Fibroblast of skin of right biceps (primary cell): Measurements from ENCODE around the gene ATXN2.
"Not testable (repeated sequence)": the region's sequence is repeated elsewhere in the genome, so short reads cannot be mapped to it uniquely, and the experiment has no call there.

Source experiments
- DNase-seq: peaks from one replicate; pipeline ENCODE4 v3.0.0-alpha.2; 2013

The ATXN2 gene, protein sequence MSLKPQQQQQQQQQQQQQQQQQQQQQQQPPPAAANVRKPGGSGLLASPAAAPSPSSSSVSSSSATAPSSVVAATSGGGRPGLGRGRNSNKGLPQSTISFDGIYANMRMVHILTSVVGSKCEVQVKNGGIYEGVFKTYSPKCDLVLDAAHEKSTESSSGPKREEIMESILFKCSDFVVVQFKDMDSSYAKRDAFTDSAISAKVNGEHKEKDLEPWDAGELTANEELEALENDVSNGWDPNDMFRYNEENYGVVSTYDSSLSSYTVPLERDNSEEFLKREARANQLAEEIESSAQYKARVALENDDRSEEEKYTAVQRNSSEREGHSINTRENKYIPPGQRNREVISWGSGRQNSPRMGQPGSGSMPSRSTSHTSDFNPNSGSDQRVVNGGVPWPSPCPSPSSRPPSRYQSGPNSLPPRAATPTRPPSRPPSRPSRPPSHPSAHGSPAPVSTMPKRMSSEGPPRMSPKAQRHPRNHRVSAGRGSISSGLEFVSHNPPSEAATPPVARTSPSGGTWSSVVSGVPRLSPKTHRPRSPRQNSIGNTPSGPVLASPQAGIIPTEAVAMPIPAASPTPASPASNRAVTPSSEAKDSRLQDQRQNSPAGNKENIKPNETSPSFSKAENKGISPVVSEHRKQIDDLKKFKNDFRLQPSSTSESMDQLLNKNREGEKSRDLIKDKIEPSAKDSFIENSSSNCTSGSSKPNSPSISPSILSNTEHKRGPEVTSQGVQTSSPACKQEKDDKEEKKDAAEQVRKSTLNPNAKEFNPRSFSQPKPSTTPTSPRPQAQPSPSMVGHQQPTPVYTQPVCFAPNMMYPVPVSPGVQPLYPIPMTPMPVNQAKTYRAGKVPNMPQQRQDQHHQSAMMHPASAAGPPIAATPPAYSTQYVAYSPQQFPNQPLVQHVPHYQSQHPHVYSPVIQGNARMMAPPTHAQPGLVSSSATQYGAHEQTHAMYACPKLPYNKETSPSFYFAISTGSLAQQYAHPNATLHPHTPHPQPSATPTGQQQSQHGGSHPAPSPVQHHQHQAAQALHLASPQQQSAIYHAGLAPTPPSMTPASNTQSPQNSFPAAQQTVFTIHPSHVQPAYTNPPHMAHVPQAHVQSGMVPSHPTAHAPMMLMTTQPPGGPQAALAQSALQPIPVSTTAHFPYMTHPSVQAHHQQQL

DNA sequence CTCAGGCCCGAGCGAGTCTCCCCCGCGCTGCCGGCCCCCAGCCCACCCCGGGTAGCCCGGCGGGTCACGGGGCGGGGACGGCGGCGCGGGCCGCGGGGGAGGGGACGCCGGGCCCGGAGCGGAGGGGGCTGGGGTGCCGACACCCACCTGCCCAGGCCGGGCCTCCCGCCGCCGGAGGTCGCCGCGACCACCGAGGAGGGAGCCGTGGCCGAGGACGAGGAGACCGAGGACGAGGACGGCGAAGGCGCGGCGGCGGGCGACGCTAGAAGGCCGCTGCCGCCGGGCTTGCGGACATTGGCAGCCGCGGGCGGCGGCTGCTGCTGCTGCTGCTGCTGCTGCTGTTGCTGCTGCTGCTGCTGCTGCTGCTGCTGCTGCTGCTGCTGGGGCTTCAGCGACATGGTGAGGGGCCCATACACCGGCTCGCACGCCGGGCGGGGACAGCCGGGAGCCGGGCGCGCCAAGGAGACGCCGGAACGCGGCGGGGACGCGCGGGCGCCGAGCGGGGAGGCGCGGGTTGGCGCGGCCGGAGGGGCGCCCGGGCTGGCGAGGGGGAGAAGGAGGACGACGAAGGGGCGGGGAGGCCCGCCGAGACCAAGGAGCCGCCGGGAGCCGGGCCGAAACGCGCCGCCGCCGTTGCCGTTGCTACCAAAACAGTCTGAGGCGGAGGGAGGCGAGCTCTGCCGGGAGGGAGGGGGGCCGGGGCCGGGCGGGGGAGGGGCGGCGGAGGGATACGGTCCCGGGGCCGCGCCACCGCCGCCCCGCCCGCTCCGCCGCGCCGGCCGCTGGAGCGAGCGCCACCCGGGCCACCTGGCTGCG is at the start of gene ATXN2:
ATXN2 (minus strand) TSS at position 679 of the 816 bp plus-strand sequence; CDS start at position 398, 281 bp downstream.
- peak; percentile 82 for DNase-seq

DNA sequence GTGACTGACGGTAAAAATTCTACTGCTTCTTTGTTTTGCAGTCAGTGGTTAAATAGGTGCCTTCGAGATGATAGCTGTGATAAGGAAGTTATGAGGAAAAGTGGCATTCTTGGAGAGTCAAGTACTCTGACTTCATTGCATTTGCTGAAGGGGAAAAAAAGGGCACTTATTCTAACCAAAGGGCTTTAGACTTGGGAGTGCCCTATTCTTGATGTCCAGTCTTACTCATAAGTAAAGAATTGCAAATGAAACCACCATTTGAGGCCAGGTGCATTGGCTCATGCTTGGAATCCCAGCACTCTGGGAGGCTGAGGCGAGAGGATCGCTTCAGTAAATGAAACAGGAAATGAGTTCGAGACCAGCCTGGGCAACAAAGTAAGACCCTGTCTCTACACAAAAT is 46.3 kb upstream of the ATXN2 start:
- no peak for DNase-seq

DNA sequence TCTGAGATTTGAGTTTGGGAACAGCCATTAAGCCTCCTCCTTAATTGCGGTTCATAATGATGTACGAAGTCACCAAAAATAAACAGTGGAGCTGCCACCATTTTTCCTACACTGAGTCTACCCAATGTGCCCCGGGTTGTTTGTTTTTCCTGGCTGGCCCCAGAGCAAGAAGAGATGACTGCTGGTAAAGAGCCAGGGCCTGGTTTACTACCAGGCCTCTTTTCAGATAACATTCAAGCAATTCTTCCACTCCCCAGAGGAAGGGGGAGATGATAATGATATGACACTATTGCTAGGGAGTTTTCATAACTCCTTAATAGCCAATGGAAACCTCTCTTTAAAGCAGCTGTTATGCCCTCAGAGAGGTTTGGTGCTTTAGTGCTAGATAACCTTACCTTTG is 44.3 kb upstream of the ATXN2 start:
- no peak for DNase-seq

DNA sequence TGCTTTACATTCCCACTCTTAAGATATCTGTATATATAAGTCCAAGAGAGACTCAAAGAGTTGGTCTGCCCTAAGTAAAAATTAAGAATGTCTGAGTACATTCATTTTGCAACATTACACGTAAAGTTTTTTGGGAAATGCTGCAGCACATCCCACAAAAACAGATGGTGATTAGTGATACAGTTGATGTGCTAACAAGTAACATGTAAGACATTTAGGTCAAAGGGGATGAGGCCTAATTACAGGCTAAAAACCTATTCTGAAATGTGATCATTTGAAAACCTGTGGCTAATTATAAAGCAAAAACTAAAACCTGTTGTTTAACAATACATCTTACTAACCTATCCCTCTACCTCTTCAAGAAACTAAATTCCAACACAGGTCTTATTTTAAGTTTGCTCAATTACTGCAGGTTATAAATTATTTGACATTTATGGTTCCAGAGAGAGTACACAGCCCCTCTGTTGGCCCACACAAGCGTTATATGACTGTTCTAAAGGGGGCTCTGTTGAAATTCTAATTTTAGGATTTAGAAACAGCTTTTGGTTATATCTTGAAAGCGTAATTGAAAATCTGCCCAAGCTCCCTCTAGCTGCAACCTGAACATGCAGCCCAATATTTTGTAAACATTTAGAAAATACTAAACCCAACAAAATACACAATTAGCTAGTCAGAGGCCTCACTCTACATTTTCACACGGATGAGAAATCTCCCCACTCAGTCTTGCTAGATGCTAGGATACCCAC is 43.7 kb upstream of the ATXN2 start:
- no peak for DNase-seq

DNA sequence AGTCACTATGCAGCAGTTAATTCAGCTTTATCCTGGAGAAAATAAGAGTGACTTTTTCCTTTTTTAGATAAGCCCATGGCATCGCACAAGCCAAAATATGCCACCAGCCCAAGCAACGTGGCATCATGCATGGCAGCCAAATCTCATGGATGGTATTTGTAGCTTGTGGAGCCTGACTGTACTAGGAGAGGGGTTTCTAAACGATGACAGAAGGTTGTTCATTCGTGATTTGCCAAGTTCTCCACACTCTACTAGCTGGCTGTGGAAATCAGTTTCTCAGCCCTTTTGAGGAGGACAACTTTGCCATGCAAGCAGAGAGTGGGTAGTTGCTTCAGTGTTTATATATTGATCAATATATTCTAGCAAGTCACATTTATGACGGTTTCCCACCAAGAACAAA is 41.4 kb upstream of the ATXN2 start:
- DNase-seq: no peak

DNA sequence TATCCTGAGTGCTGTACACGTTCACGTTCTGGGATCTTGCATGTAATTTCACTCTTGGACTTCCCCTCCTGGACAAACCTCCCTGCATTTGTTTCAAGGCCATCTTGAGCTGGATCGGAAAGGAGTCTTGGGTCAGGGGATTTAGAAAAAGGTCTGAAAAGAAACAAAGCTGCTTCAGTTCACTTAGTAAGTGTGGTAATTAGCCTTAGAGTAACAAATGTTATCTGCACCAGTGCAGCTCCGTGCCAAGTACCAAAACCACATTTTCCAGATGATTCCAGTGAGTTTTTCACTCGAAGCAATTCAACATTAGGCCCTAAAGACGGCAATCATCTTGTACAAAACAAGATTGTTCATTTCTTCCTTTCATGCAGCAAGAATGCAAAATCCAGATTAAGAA is 39.4 kb upstream of the ATXN2 start:
- no peak for DNase-seq

DNA sequence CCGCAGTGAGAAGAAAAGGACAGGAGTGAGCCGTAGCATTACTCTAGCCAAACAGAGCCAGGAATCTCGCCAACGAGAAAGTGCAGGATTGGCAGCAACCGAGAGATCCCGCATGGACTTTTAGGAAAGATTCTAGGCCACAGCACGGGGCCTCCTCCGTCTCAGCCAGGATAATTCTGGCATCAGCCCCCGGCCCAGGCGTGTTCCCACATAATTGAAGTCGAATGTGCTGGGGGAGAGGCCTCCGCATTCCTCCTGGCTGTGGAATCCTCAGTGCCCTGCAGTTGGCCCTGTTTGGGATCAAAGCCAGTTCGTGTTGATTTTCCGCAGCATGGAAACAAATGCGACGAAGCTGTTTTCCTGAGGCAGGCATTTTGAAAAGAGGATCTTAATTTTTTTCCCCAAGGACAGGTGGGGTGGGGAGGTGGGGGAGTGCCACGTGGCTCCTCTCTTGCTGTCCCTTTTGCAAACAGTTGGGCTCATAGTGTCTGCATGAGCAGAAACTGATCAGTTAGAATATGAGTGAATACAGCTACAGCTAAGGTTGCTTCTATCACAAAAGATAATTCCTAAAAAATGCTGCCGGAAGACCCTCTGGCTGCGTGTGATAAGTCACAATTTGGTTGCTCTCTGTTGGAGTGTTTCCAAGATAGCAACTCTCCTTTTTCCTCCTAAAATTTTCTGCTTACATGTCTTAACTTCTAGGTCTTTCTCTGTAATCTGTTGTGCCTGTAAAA is 37.3 kb upstream of the ATXN2 start:
- peak; percentile 84 for DNase-seq

DNA sequence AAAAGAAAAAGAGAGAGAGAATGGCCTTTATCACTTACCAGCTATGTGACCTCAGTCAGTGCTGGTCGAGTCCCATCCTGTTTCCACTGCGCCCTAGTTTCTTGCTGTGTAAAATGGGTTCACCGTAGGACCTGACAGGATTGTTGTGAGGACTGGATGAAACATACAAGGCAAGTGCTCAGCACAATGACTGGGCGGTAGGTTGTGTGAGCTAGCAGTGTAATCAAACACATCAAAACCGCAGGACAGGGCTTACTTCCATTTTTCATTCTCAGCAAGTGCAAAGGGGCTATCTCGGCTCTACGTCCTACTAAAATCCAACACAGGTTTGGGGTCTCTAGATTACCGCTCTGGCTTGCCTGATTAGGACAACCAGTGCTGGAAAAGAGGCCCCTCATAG is 36.4 kb upstream of the ATXN2 start:
- peak; percentile 33 for DNase-seq

DNA sequence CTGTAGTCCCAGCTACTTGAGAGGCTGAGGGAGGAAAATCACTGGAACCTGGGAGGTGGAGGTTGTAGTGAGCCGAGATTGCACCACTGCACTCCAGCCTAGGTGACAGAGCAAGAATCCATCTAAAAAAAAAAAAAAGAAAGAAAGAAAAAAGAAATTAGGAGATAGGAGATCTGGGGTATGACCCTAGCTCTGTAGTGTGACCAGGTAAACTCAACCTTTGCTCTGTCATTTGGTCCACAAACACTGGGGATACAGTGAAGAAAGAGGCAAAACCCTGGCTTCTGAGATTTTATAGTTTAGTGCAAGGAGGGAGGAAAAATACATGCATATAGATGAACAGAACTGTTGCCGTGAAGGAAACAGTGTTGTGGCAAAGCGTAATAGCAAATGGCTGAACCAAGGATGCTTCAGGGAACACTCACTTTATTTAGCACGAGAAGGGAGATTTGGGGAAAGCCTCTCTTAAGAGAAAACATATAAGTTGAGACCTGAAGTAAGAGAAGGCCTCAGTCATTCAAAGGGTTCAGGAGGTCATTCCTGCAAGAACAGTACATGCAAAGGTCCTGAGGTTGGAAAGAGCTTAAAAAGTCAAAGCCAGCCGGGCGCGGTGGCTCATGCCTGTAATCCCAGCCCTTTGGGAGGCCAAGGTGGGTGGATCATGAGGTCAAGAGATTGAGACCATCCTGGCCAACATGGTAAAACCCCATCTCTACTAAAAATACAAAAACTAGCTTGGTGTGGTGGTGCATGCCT is 29.6 kb upstream of the ATXN2 start:
- no peak for DNase-seq

DNA sequence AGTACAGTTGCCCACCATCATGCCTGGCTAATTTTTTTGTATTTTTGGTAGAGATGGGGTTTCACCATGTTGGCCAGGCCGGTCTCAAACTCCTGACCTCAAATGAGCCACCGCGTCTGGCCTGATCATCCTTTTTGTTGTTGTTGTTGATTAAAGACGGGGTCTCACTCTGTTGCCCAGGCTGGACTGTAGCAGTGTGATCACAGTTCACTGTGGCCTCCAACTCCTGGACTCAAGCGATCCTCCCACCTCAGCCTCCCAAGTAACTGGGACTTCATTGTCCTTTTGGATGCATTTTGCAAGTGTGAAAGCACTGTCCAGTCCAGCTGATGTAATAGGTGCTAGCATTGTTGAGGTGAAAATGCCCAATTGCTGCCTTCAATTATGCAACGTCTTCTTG is 27.1 kb upstream of the ATXN2 start:
- no peak for DNase-seq

DNA sequence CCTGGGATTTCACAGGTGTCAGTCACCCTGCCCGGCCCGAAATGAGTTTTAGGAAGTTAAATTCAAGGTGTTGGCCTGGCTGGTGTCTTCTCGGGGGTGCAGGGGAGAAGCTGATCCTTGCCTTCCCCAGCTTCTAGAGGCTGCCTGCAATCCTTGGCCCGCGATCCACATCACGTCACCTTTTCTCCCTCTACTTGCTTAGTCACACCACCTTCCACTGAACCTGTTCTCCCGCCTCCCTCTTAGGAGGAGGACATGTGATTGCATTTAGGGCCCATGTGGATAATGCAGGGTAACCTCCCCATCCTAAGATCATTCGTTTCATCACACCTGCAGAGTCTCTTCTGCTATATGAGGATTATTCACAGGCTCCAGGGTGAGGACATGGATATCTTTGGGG is 25.4 kb upstream of the ATXN2 start:
- no peak for DNase-seq

DNA sequence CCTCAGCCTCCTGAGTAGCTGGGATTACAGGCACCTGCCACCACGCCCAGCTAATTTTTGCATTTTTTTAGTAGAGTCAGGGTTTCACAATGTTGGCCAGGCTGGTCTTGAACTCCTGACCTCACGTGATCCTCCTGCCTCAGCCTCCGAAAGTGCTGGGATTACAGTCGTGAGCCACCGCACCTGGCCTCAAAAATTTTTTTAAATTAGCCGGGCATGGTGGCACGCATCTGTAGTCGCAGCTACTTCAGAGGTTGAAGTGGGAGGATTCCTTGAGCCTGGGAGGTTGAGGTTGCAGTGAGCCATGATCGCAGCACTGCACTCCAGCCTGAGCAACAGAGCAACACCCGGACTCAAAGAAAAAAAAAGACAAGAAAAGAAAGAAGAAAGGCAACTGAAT is 18.7 kb upstream of the ATXN2 start:
- DNase-seq: not testable (repeated sequence)

DNA sequence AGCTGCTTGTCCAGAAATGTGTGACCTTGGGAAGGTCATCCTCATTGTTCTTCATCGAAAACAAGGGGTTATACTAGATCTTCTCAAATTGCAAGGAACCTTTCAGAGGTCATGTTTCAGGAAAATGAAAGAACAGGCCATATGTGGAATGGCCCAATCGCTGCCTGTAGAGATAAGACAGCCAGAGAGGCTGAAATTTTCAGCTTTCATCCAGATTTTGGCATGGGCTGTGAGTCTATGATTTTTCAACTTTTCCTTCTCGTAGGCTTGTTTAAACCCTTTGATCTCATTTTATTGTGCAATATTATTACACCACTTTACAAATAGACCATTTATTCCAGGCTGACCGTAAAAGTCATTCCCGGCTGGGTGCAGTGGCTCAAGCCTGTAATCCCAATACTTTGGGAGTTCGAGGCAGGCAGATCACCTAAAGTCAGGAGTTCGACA is 17.1 kb upstream of the ATXN2 start:
- no peak for DNase-seq

DNA sequence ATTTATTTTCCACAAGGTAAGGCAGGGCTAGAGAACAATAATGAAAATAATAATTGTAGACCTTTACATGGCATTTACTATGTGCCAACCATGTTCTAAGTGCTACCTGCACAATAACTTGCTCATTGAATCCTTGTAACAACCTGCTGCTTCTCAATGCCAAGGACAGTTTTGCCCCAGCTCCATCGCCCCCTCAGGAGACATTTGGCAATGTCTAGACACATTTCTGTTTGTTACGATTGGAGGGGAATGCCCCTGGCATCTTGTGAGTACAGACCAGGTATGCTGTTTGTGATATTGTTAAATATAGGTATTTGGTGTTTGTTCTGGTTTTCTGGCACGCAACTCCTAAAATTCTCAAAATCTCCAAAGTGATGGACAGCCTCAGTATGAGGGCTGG is 8.1 kb upstream of the ATXN2 start:
- no peak for DNase-seq

DNA sequence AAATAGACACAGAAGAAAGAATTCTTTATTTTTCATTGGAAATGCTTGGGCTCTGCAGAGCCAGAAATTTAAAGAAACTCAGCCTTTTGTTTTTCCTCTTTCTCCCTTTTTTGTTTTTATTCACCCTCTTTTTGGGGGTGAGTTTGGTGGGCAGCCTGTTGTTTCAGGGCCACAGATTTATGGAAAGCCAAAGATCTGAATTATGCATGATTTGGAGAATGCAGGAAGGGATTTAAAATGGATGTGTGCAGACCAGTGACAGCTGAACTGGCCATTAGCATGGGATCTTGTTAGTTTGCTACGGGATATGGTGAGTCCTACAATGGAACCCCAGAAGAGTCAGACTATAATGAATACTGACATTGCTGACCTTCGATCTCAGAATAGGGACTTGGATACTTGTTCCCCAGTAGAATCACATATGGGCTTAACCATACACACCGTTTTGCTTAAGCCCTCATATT is 7.7 kb upstream of the ATXN2 start:
- no peak for DNase-seq

DNA sequence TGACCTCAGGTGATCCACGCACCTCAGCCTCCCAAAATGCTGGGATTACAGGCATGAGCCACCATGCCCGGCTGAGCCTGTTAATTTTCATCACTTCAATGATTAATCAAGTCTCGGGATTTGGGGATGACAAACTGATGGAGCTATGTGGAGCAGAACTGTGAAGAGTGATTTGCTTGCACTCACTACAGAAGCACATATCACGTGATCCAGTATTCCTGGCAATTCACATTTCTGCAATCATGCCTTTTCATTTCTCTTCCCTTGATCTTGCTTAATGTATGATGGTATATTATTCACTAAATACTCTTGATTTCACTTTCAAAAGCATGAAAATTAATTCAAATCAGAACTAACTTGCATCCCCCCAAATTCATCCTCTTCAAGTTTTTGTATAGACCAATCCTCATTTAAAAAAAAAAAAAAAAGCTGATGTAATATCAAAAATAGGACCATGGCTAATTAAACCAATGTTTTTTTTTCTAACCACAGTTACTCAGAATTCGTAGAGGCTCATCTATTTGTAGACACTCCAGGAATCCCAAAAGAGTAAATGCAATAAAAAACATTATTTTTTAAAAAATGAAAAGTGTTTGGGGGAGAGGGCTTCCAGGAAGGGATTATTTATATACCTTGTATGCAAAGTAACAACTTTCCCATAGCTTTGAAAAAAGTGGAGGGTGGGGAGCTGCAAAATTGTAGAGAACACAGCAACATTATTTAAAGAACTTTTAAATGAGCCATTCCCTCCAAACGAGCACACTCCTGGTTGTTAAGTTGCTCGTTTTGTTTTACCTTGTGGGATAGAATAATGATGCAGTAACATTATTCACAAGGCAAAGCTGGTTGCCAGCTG is 7.0 kb upstream of the ATXN2 start:
- DNase-seq: peak; percentile 61

DNA sequence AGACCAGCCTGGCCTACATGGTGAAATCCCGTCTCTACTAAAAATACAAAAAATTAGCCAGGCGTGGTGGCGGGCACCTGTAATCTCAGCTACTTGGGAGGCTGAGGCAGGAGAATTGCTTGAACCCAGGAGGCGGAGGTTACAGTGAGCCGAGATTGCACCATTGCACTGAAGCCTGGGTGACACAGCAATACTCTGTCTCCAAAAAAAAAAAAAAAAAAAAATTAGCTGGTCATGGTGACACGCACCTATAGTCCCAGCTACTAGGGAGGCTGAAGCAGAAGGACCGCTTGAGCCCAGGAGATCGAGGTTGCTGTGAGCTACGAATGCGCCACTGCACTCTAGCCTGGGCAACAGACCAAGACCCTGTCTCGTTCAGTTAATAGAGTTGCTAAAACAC is 3.7 kb upstream of the ATXN2 start:
- DNase-seq: not testable (repeated sequence)

DNA sequence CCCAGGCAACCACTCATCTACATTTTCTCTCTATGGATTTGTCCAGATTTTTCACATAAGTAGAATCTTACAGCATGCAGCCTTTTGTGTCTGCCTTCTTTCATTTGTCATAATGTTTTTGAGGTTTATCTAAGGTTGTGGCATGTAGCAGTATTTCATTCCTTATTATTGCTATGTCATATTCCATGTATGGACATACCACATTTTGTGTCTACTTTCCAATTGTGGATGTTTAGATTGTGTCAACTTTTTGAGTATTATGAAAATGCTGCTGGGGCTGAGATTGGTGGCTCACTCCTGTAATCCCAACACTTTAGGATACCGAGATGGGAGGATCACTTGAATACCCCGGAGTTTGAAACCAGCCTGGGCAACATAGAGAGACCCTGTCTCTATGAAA is 3.2 kb upstream of the ATXN2 start:
- DNase-seq: no peak

DNA sequence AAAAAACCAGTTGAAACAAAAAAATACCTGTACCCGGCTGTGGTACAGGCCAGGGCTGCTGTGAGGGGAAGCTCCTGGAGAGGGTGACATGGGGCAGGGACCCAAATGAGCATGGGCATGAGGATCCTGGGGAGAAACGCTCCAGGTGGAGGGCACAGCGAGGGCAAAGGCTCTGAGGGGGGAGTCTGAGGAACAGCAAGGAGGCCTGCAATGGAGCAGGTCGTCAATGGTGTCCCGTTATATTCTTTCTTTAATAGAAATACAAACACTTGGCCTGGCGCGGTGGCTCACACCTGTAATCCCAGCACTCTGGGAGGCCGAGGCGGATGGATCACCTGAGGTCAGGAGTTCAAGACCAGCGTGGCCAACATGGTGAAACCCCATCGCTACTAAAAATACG is 1.9 kb upstream of the ATXN2 start:
- DNase-seq: not testable (repeated sequence)
